ENCODE data around the gene SLC2A9.

The SLC2A9 gene

GRCh38 chr4:9942921-9943600 lies 78.2 kb downstream of the SLC2A9 start:
- no peak for ATAC-seq
- TF ChIP-seq ISL1 (CRISPR knock-in tag; IDR thresholded peaks at IDR 0.05) (no peak), ZFP3 (CRISPR knock-in tag; IDR thresholded peaks at IDR 0.05) (no peak), GLIS3 (CRISPR knock-in tag; IDR thresholded peaks at IDR 0.05) (no peak), ZC3H10 (CRISPR knock-in tag; IDR thresholded peaks at IDR 0.05) (no peak), PATZ1 (CRISPR knock-in tag; IDR thresholded peaks at IDR 0.05; ENCODE audit: borderline replicate concordance) (no peak), TCF4 (CRISPR knock-in tag; IDR thresholded peaks at IDR 0.05; ENCODE audit: borderline replicate concordance) (no peak), OSR1 (CRISPR knock-in tag; IDR thresholded peaks at IDR 0.05) (no peak), BACH2 (CRISPR knock-in tag; IDR thresholded peaks at IDR 0.05; ENCODE audit: borderline replicate concordance) (no peak), ARNTL (CRISPR knock-in tag; IDR thresholded peaks at IDR 0.05; ENCODE audit: borderline replicate concordance, low read depth) (no peak), CREB5 (CRISPR knock-in tag; IDR thresholded peaks at IDR 0.05; ENCODE audit: low read depth) (no peak)

- no peak for ATAC-seq
Measured at GRCh38 chr4:9942139-9942538, 79.2 kb downstream of the SLC2A9 start.

GRCh38 chr4:9940041-9940440 lies 81.3 kb downstream of the SLC2A9 start:
- ATAC-seq, result no peak
- no peak for TF ChIP-seq RARB (CRISPR knock-in tag; IDR thresholded peaks at IDR 0.05)
- TF ChIP-seq ZFP30 (CRISPR knock-in tag; IDR thresholded peaks at IDR 0.05), result no peak
- no peak for TF ChIP-seq ISL1 (CRISPR knock-in tag; IDR thresholded peaks at IDR 0.05)
- no peak for TF ChIP-seq ZNF565 (CRISPR knock-in tag; conservative IDR thresholded peaks at IDR 0.05; ENCODE audit: low read depth)
- no peak for TF ChIP-seq ZNF8 (CRISPR knock-in tag; IDR thresholded peaks at IDR 0.05)
- no peak for TF ChIP-seq TCF4 (CRISPR knock-in tag; IDR thresholded peaks at IDR 0.05; ENCODE audit: borderline replicate concordance)
- no peak for TF ChIP-seq PATZ1 (CRISPR knock-in tag; IDR thresholded peaks at IDR 0.05; ENCODE audit: borderline replicate concordance)
- TF ChIP-seq BACH2 (CRISPR knock-in tag; IDR thresholded peaks at IDR 0.05; ENCODE audit: borderline replicate concordance), result no peak
- TF ChIP-seq CSRNP3 (CRISPR knock-in tag; IDR thresholded peaks at IDR 0.05), result no peak

More at GRCh38 chr4:9942139-9942538, 79.2 kb downstream of the SLC2A9 start:
- no peak for TF ChIP-seq PATZ1 (CRISPR knock-in tag; IDR thresholded peaks at IDR 0.05; ENCODE audit: borderline replicate concordance)
- TF ChIP-seq CREB5 (CRISPR knock-in tag; IDR thresholded peaks at IDR 0.05; ENCODE audit: low read depth), result no peak
- TF ChIP-seq RARB (CRISPR knock-in tag; IDR thresholded peaks at IDR 0.05), result no peak
- TF ChIP-seq ZNF565 (CRISPR knock-in tag; conservative IDR thresholded peaks at IDR 0.05; ENCODE audit: low read depth), result no peak
- TF ChIP-seq OSR1 (CRISPR knock-in tag; IDR thresholded peaks at IDR 0.05), result no peak
- TF ChIP-seq ZFP30 (CRISPR knock-in tag; IDR thresholded peaks at IDR 0.05), result no peak
- TF ChIP-seq ZFP3 (CRISPR knock-in tag; IDR thresholded peaks at IDR 0.05), result no peak
- no peak for TF ChIP-seq ZNF70 (CRISPR knock-in tag; IDR thresholded peaks at IDR 0.05)
- no peak for TF ChIP-seq ISL1 (CRISPR knock-in tag; IDR thresholded peaks at IDR 0.05)
- no peak for TF ChIP-seq POU6F1 (CRISPR knock-in tag; IDR thresholded peaks at IDR 0.05; ENCODE audit: borderline replicate concordance, low read depth)
- no peak for TF ChIP-seq CSDC2 (CRISPR knock-in tag; IDR thresholded peaks at IDR 0.05)
- no peak for TF ChIP-seq SNAI2 (CRISPR knock-in tag; IDR thresholded peaks at IDR 0.05)
